NCI-H2227 (cell line): Measurements from ENCODE around the gene SPDYC.

Experiments
- DNase-seq: peaks from one replicate; lab custom pipeline; 2025; ENCODE audit not compliant: unreplicated experiment; lab: John Stamatoyannopoulos, UW

Gene SPDYC

DNA sequence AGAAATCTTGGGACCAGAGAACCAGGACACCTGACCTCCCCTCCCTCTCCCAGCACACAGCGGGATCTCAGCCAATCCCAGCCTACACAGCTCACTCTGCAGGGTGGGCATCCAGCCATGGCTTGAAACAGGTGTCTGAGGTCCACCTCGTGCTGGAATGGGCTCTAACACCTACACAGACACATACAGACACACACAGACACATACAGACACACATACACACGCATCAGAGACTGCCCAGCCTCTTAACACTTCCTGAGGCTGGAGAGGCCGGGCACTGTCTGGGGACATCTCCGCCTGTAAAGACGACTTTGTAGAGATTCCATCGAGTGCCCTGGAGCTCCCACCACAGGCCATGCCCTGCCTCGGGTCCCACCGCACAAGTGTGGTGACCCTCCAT is 48.4 kb downstream of the SPDYC start:
- no peak for DNase-seq

DNA sequence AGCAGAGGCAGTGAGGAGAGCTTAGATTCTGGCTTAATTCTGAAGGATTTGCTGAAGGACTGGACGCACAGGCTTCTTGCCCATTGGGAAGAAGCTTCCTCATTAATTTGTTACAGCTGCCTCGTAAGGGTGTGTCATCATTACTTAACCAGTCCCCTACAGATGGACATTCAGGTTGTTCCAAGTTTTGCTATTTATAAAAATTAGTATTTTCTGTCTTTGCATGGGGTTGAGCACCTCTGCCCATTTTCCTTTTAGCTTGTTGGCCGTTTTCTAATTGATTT is 49.8 kb downstream of the SPDYC start:
- DNase-seq = no peak

DNA sequence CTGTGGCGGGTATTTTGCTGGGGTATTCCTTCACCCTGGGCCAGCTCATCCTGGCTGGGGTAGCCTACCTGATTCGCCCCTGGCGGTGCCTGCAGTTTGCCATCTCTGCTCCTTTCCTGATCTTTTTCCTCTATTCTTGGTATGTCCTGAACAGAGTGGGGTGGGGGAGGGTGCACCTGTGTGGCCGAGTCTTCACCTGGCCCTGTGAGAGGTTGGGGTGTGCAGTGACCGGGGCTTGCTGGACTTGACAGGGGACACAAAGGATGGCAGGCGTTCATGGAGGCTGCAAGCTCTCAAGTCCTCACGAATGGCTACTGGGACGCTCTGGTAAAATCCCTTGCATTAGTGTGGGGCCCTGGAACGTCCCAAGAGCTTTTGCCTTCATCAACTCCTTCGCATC is 51.0 kb downstream of the SPDYC start:
- DNase-seq = no peak
